GM19455 (cell line): ENCODE data around the gene PANK4.
"Not testable (repeated sequence)": the region's sequence is repeated elsewhere in the genome, so short reads cannot be mapped to it uniquely, and the experiment has no call there.

ENCODE experiments used
- ATAC-seq: cut with Tn5 transposase; IDR thresholded peaks from one replicate; pipeline ENCODE4 v1.9.1; 2021; ENCODE audit not compliant: unreplicated experiment

The PANK4 gene

DNA sequence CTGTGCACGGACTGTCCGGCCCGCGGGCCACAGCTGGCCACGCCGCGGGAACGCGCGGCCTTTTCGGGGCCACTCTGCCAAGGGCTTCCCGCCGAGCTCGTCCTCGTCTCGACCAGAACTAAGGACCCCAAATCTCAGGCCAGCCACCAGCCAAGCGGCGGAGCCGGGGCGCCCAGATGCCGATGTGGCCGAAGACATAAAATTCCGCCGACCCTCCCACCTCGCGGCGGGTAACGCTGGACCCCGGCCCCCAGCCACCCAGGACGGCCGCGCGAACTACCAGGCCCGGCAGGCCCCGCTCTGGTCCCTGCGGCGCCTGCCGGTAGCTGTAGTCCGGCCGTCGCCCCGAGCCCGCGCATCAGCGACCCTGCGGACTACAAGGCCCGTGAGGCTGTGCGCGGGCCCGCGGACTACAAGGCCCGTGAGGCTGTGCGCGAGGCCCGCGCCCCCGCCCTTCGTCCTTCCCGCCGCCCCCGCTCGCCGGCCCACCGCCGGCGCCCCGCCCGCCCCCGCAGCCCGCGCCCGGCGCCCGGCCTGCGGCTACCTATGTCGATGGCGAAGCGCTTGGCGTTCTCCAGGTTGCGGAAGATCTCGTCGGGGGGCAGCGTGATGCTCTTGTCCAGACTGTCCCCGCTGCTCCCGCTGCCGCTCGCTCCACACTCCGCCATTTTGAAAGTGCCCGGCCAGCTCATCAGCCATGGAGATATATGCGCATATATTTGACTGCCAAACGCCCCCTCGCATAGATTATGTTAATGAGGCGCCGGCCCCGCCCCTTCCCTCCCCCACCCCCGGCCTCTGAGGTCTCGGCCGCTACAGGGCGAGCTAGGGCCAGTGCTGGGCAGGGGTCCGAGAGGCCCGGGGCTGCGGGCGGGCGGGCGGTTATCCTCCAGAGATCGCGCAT lies at the start of gene PANK4:
TSS of gene PANK4 (minus strand) at position 677 of the 904 bp plus-strand sequence. CDS start at position 668, 9 bp downstream.
- peak; percentile 75 for ATAC-seq

DNA sequence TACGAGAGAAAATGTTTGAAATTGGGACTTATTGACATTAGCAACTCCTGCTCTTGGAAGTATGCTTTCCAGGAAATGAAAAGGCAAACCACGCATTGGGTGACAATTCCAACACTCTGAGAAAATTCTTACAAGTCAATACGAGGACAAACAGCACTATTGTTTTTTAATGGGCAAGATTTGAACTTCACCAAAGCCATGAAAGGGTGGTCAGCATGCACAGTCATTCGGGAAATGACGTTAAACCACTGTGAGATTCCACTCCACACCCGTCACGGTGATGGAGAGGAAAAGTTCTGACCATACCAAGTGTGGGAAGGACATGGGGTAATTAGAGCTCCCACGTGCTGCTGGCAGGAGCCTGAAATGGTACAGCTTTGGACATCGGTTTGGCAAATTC lies 48.0 kb upstream of the PANK4 start:
- ATAC-seq, result no peak

DNA sequence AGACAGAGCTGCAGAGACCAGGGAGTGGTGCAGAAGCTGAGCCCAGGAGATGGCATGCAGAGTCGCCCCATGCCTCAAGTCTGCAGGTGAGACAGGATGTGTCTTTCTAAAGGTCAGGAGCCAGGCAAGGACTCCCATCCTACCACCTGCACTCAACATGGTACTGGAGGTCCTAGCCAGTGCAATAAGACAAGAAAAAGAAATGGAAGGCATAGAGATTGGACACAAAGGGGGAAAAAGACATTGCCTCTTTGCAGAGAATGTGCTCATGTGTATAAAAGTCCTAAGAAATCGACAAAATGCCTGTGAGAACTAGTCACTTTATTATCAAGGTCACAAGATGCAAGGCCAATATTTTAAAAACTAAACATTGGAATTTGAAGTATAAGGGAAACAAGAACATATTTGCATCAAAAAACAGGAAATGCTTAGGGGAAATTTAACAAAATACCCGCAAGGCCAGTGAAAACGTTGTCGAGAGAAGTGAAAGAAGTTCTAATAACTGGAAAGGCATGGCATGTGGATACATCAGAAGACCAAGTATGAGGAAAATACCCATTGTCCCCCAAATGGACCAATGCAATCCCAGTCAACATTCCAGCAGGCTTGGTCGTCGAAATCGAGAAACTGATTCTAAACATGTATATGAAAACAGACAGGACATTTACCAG lies 47.0 kb upstream of the PANK4 start:
- ATAC-seq, result no peak

DNA sequence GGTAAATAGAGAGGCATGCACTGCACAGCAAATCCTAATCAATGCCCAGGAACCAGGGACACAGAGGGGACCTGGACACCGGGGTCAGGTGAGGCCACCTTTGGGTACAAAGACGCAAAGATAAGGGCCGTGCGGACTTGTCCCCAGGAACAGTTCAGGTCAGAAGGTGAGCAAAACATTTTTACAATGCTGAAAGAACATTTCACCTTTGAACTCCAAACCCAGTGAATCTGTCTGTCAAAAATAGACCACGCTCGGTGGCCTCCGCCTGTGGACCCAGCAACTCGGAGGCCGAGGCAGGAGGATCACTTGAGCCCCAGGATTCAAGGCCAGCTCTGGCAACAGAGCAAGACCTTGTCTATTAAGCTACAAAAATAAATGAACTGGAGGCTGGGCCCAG lies 45.0 kb upstream of the PANK4 start:
- no peak for ATAC-seq

DNA sequence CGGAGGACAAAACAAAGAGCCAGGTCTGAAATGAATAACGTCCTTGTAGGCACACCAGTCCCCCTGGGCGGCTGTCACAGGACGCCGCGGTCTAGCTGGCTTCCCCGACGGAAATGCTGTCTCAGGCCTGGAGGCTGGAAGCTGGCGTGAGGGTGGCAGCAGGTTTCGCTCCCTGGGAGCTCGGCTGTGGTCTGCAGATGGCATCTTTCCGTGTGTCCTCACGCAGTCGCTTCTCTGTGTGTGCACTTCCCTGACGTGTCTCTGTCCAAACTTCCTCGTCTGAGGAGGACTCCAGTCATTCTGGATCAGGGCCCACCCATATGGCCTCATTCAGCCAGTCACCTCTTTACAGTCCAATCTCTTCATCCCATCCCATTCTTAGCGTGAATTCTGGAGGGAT lies 43.9 kb upstream of the PANK4 start:
- ATAC-seq, result no peak

DNA sequence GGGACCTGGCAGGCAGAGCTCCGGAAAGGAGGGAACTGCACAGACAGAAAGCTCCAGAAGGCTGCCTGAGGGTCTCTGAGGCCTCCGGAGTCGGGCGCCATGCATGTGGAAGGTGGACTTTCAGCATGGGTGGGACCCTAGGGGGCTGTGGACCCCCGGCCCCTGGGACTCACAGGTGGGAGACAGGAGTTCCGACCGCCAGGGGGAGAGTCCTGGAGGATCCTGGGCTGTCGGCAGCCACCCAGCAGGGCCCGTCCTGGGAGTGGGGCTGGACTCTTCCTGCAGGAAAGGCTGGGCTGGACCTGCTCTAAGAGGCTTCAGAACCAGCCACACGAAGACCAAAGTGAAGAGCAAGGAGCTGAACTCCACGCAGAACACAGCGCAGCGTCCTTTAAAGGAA lies 43.3 kb upstream of the PANK4 start:
- ATAC-seq, result not testable (repeated sequence)

DNA sequence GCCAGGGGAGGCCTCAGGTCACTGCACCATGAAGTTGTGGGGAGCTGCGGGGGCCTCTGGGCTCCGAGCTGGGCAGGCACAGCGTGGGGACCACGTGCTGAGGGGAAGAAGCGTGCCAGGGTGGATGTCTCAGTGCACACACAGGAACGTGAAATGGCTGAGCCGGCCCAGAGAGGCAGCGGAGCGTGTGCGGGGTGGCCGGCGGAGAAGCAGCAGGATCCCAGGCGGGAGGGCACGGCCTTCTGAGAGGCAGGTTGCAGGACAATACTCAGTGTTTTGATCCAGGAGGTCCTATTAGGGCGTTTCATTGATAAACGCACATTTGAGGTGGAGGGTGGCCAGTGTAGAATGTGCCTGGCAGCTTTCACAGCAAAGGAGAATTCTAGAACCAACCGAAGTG lies 42.7 kb upstream of the PANK4 start:
- ATAC-seq, result no peak

DNA sequence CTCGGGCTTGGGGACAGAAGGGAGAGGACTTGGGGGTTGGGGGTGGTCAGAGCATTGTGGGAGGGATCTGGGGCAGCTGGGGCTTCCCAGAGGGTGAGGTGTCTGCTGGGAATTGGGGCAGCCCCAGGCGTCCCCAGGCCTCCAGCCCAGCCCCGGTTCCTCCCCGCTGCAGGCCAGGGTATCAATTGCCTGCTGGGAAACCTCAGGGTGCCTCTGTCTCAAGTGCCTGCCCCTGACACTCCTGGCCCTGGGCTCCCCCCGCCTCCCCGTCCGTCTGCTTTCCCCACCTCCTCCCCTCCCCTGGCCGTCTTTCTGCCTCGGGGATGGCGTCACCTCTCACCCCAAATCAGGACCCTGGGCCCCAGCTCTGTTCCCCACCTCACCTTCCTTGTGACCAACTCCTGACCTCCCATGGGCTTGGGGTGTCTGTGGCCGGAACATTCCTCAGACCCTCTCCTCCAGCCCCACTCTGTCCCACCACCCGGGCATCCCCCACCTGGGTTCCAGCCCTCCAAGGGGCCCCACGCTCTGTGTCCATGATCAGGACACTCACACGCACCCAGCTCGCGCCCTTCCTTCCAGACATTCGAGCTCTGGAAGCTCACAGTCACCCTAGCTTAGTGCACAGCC lies 41.9 kb upstream of the PANK4 start:
- not testable (repeated sequence) for ATAC-seq

DNA sequence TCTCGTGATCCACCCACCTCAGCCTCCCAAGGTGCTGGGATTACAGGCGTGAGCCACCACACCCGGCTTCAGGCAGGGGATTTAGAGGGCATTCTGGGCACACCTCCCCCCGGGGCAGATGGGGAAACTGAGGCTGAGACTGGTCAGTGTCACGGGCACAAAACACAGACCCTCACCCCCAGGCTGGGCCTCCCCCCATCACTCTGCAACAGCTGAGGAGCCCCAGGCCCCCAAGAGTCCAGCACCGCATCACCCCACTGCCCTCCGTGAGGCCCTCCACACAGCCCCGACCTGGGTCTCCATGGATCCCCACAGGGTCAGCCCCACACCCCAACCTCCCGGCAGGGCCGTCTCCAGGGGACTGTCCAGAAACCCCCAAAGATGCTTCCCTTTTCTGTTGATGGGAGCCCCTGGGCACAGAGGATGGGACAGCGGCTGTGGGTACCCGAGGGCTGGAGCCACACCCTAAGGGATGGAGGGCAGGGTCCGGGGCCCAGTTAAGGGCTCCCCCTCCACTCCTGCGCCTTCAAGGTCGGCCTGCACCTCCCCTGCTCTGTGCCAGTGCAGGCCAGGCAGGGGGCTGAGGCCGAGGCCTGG lies 40.8 kb upstream of the PANK4 start:
- no peak for ATAC-seq

DNA sequence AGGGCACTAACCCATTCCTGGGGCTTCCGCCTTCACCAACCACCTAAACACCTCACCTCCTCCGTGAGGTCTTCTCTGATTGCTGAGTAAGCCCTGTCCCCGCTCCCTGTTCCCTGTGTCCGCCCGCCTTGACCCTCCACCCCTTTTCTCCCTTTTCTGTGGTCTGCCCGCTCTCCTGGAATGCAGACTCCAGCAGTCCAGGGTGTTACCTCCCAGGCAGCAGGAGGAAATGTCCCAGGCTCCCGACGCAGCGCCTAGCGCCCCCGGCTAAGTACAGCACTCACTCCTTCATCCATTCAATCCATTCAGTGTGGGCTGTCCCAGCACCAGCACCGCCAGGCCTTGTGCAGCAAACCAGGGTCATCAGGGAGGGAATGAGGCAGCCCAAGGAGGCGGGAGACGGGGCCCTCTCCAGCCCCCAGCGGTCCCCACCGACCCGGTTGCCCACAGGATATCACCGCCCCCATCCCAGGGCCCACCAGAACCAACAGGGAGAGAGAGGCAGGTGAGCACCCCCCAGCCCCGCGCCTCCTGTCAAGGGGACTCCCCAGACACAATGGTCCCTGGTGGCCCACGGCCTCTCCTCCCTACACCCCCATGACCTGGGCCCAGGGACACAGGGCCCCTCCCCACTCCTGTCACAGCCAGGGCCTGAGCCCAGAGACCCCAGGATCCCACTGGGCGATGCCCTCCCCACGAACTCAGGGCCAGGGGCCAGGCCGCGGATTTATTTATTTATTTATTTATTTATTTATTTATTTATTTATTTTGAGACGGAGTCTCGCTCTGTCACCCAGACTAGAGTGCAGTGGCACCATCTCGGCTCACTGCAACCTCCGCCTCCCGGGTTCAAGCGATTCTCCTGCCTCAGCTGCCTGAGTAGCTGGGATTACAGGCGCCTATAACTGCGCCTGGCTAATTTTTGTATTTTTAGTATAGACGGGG lies 40.0 kb upstream of the PANK4 start:
- ATAC-seq, result no peak

DNA sequence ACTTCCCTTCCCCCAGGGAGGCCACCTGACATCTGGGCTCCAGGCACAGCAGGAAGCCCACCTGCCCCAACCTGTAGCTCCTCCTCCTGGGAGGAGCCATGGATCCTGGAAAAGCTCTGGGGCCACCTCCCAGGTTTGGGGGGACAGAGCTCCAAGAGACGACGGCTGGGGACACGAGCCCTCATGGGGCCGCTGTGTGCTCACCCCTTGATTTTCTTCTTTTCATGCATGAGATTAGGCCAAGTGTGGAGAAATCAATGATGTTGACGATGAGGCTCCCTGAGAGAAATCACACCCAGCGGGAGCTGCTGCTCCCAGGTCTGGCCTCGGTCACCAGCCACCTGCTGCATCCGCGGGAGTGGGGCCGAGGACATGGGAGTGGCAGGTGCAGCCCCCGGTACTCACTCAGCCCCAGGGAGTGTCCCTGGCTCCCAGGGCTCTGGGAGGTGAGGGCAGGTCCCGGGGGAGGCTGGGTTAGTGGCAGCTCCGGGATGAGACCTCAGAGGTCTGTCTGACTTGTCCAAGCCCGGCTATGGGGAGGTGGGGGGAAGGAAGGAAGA lies 38.5 kb upstream of the PANK4 start:
- ATAC-seq, result no peak

DNA sequence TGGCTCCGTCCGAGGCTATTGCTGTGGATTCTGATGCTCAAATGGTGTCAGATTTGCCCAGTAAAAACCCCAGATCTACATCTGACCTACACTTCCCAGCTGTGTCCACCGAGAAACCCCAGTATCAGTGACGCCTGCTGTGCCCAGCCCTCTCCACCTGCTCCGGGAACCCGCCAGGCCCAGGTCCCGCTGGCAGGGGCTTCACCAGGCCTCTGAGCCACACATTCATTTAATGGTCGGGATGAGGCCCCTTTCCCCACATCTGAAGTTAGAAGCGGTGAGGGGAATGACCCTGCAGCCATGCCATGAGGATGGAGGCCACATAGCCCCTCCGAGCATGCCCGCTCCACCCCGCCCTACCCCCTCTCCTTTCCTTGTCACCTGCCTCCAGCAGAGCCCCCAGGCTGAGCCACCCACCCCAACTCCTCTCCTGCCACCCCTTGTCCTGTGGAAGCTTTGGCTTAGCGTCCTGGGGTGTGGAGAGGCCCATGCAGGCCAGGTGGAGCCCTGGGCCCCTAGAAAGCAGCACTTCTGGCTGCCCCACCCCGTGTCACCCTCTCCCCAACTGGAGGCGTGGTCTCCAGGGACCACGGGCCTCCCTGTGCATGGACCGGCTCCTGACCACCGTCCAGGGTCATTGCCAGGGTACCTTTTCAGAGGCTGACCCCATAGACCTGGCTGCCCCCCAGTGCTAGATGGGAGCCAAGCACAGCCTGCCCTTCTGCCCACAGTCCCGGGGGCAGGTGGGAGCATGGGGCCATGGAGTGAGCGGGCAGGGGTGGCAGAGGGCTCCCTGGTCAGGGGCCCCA lies 37.8 kb upstream of the PANK4 start:
- ATAC-seq, result no peak

DNA sequence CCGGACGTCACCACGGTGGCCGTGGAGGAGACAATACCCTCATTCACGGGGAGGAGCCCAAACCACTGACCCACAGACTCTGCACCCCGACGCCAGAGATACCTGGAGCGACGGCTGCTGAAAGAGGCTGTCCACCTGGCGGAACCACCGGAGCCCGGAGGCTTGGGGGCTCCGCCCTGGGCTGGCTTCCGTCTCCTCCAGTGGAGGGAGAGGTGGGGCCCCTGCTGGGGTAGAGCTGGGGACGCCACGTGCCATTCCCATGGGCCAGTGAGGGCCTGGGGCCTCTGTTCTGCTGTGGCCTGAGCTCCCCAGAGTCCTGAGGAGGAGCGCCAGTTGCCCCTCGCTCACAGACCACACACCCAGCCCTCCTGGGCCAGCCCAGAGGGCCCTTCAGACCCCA lies 36.8 kb upstream of the PANK4 start:
- no peak for ATAC-seq

DNA sequence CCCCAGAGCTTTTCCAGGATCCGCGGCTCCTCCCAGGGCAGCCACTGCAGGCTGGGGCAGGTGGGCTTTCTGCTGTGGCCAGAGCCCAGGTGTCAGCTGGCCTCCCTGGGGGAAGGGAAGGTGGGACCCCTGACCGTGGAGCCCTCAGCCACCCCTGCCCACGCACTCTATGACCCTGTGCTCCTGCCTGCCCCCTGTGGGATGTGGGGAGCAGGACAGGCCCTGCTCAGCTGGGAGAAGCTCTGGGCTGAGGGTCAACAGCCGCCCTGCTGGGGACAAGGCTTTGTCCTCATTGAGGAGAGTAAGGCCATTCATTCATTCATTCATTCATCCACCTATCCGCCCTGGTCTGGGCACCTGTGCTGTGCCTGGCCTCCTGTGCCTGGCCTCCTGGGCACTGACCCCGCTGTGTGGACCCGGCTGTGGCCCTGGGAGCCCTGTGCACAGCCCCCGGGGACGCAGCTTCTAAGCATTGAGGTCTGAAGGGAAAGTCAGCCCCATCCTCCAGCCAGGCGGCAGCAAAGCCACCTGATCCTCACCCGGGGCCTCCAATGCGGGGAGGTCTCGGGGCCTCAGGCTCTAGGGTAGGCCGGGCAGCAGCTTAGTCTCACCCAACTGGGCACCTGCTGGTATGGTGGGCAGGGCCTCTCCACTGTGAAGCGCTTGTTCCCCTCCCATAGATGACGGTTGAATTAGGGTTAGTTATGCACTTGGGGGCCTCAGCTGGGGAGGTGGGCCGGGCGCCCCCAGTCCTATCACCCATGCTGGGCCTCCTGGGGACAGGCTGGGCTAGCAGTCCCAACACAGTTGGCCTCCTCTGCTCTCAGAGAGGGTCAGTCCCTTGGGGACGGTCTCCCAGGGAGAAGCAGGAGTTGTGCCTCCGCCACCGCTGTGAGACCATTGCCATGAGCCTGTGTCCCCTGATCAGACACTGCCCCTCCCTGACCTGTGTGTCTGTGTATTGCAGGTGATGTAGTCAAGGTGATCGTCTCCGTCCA lies 35.8 kb upstream of the PANK4 start:
- no peak for ATAC-seq

DNA sequence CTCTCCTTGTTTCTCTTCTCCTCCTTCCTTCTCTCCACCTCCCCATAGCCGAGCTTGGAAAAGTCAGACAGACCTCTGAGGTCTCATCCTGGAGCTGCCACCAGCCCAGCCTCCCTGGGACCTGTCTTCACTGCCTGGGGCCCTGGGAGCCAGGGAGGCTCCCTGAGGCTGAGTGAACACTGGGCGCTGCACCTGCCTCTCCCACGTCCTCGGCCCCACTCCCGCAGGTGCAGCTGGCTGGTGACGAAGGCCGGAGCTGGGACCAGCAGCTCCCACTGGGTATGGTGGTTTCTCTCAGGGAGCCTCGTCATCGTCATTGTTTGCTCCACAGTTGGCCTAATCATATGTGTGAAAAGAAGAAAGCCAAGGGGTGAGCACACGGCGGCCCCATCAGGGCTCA lies 35.0 kb upstream of the PANK4 start:
- ATAC-seq, result no peak

DNA sequence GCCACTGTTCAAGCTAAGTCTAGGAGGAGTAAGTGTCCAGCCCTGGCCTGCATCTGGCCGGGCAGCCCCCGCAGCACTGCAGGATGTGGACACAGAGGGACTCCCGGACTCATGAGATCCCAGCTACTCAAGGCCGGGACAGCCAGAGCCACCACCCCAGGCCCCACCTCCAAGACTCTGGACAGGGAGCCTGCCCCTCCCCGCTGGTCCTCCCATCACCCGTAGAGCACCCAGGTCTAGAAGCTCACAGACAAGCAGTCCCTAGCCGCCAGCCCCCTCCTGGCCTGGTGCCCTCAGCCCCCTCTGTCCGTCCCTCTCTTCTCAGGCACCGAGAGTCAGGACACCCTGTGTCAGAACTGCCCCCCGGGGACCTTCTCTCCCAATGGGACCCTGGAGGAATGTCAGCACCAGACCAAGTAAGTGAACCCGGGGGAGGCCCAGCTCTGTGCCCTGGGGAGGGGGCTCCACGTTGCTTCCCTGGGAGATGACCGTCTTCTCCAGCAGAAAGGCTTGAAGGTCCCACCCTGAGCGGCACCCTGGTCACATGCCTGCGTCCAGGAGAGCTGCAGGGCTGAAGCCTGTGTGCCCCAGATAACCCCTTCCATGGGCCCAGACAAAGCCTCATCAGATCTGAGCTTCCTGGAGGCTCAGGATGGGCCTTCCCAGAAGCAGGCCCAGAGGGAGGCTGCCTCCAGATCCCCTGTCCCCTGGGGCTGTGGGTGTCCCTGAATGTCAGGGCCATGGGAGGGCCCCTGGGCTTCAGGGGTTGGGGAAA lies 34.1 kb upstream of the PANK4 start:
- no peak for ATAC-seq
